T-cell (primary cell): ENCODE measurements around the gene UBQLN1. TPM values are rescaled to one million over a fixed set of nuclear protein-coding genes. Genes with fewer than 3 reads are reported as not detected.
A peak's percentile ranks its signal among the peaks of the same experiment; 100 is the strongest.

Experiments
- ATAC-seq, 4 experiments: fragments of 200-7000 bp in 3 of 4; fragments of 150-1000 bp in 1 of 4; cut with Tn5 transposase; replicated peaks in 1 of 4; 1 replicate in 3 of 4; 2 replicates in 1 of 4; pipeline ENCODE4 v1.10.0; 2021; ENCODE audit warnings: moderate library complexity in 3 of 4, mild to moderate bottlenecking in 2 of 4, moderate number of reproducible peaks in 1 of 4
- CTCF ChIA-PET, 2 donors: fragments of 300-600 bp; sonication (Branson Sonifier 250); formaldehyde crosslinking; loops; one replicate each; lab custom pipeline; 2022; ENCODE audit warnings: antibody characterized with exemption in 2 of 2; lab: Charles Lee
- POLR2A ChIA-PET, 2 donors: fragments of 300-600 bp; sonication (Branson Sonifier 250); formaldehyde crosslinking; loops; one replicate each; lab custom pipeline; 2022; ENCODE audit warnings: antibody characterized with exemption in 2 of 2; lab: Charles Lee
- DNase-seq, 35 experiments: peaks; one replicate each; pipeline versions ENCODE4 v3.0.0 to v3.0.0-alpha.2; 2013 to 2023
- H3K27ac ChIP-seq: one replicate; pipeline ENCODE4 v1.5.1; 2013; ENCODE audit warnings: low read length
- H3K27me3 ChIP-seq, 2 experiments: replicated peaks in 1 of 2; 1 replicate in 1 of 2; 2 replicates in 1 of 2; pipeline versions ENCODE4 v1.6.1 to v1.7.0; 2013; ENCODE audit warnings: low read length in 1 of 2, mixed read lengths in 1 of 2; ENCODE audit not compliant: control insufficient read depth in 2 of 2, insufficient read depth in 2 of 2; ENCODE audit errors: extremely low read depth in 1 of 2
- H3K36me3 ChIP-seq, 2 donors: 1 replicate in 1 of 2; 2 replicates in 1 of 2; pipeline versions ENCODE4 v1.6.1 to v1.7.0; 2013; ENCODE audit warnings: low read length in 1 of 2; ENCODE audit not compliant: control insufficient read depth in 2 of 2, insufficient read depth in 1 of 2; ENCODE audit errors: extremely low read depth in 1 of 2
- H3K4me1 ChIP-seq, 2 experiments: 1 replicate in 1 of 2; 2 replicates in 1 of 2; pipeline versions ENCODE4 v1.6.1 to v1.7.0; 2013; ENCODE audit warnings: low read length in 2 of 2, mixed read lengths in 1 of 2; ENCODE audit not compliant: insufficient read depth in 2 of 2, control insufficient read depth in 1 of 2; ENCODE audit errors: extremely low read depth in 1 of 2
- H3K4me3 ChIP-seq, 2 donors: 1 replicate in 1 of 2; 2 replicates in 1 of 2; pipeline versions ENCODE4 v1.5.1 to v1.7.0; 2013; ENCODE audit warnings: mild to moderate bottlenecking in 2 of 2, low read length in 1 of 2, moderate library complexity in 1 of 2; ENCODE audit not compliant: control insufficient read depth in 1 of 2; ENCODE audit errors: extremely low read depth in 1 of 2
- H3K9me3 ChIP-seq: 2 replicates; pipeline ENCODE4 v1.7.0; 2013
- H3K27ac Mint-ChIP-seq, 2 donors: one replicate each; pipeline ENCODE4 v1.8.0; 2020 to 2021; ENCODE audit warnings: mild to moderate bottlenecking in 2 of 2, mixed read lengths in 2 of 2
- H3K27me3 Mint-ChIP-seq, 2 donors: one replicate each; pipeline ENCODE4 v1.8.0; 2021 to 2022; ENCODE audit warnings: mixed read lengths in 2 of 2
- H3K36me3 Mint-ChIP-seq: one replicate; pipeline ENCODE4 v1.8.0; 2021; ENCODE audit warnings: mixed read lengths
- H3K4me1 Mint-ChIP-seq, 3 donors: one replicate each; pipeline ENCODE4 v1.8.0; 2020 to 2022; ENCODE audit warnings: mixed read lengths in 3 of 3, mild to moderate bottlenecking in 1 of 3
- H3K4me3 Mint-ChIP-seq, 3 donors: one replicate each; pipeline ENCODE4 v1.8.0; 2020 to 2022; ENCODE audit warnings: mild to moderate bottlenecking in 3 of 3, mixed read lengths in 3 of 3, moderate library complexity in 3 of 3
- H3K9me3 Mint-ChIP-seq, 3 donors: one replicate each; pipeline ENCODE4 v1.8.0; 2020 to 2022; ENCODE audit warnings: mixed read lengths in 3 of 3
- WGBS: methylation state at CpG from one replicate; pipeline ENCODE4 v1.1.5; 2013; ENCODE audit warnings: missing lambda C conversion rate; ENCODE audit not compliant: insufficient coverage; 5-methylcytosine and 5-hydroxymethylcytosine counted together
- total RNA-seq, 35 experiments: library from RNA in 6 of 35; stranded (reverse) in 6 of 35; fragments of 120-200 nt in 1 of 35; gene quantifications; one replicate each; pipeline versions ENCODE4 v1.2.1 to v1.2.4 and lab custom pipeline; 2013 to 2026

The UBQLN1 gene
- total RNA-seq, 5 donors from 2014 or later (not counting 1 experiment from before 2014, with no cell fraction given) = 98.1 to 141 (median 105) TPM

DNA sequence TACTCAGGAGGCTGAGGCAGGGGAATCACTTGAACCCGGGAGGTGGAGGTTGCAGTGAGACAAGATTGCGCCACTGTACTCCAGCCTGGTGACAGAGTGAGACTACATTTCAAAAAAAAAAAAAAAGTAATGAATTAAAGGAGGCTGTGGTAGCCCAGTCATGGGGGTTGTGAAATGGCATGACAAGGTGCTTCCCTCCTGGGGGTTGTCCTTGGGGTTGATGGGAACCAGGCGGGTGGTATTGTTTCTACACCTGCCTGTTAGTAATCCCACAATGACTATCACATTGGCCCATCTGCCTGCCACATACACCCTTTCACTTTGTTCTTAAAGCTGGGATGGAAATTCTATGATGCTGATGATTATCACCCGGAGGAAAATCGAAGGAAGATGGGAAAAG is 79.2 kb downstream of the UBQLN1 start:
- H3K27me3 Mint-ChIP-seq = no peaks in the 10 kb centered on the region
- ATAC-seq (no peak), DNase-seq (no peak)
- H3K4me3 Mint-ChIP-seq = no peak overlapping the region
- Histone ChIP-seq H3K9me3 (no peaks in the 10 kb centered on the region), H3K4me3 (no peak overlapping the region), H3K4me1 (peaks cover 7 to 15% of the 10 kb centered on the region in 2 experiments), H3K27me3 (no peaks in the 10 kb centered on the region), H3K27ac (no peak overlapping the region), H3K36me3 (peaks cover 0 to 3% of the 10 kb centered on the region in 2 donors)
- WGBS = 90% methylated on average over 2 of the region's 5 CpGs
- H3K4me1 Mint-ChIP-seq = peaks cover 24 to 25% (median 25%) of the 10 kb centered on the region in 3 donors
- POLR2A ChIA-PET = no interaction called here
- H3K27ac Mint-ChIP-seq = no peak overlapping the region
- CTCF ChIA-PET = interaction anchor here in 1 of 2 donors (0.7 to 0.9 kb wide), 2 partner anchors 8 to 52 kb away, joined by 3 read pairs; no protein-coding TSS in a partner anchor
- peaks cover 13% of the 10 kb centered on the region for H3K36me3 Mint-ChIP-seq
- H3K9me3 Mint-ChIP-seq = no peaks in the 10 kb centered on the region

DNA sequence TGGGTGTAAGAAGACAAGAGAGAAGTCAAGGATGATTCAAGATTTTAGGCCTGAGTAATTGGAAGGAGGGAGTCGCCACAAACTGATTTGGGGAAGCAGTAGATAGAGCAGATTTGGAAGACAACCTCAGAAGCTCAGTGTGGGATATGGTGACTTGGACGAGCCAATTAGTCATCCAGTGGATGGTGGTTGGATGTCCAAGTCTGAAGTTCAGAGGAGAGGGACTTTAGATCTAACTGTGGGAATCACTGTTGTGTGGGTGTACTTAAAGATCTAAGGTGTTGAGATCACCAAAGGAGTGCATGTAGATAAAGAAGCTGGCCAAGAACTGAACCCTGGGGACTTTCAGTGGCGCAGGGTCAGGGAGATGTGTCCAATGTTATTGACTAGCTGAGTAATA is 82.6 kb downstream of the UBQLN1 start:
- no peaks in the 10 kb centered on the region for H3K9me3 ChIP-seq
- peaks cover 0 to 3% of the 10 kb centered on the region in 2 donors for H3K36me3 ChIP-seq
- Mint-ChIP-seq H3K4me1 (peaks cover 31 to 39% (median 39%) of the 10 kb centered on the region in 3 donors), H3K36me3 (peaks cover 11% of the 10 kb centered on the region), H3K4me3 (peak overlapping the region in 1 of 3 donors; percentile 0), H3K27me3 (no peaks in the 10 kb centered on the region), H3K9me3 (no peaks in the 10 kb centered on the region), H3K27ac (peak overlapping the region; percentile 92 to 96)
- POLR2A ChIA-PET = interaction anchor here in 1 of 2 donors (0.7 kb wide), 1 partner anchor 13 kb away, joined by 3 read pairs; no protein-coding TSS in a partner anchor
- DNase-seq (no peak), ATAC-seq (no peak)
- H3K27ac ChIP-seq = no peak overlapping the region
- CTCF ChIA-PET = interaction anchor here (0.6 to 1.3 kb wide), 2 partner anchors 18 to 287 kb away, joined by 3 to 4 read pairs; no protein-coding TSS in a partner anchor
- 92% methylated on average over 3 of the region's 3 CpGs for WGBS
- H3K4me3 ChIP-seq = no peak overlapping the region
- H3K4me1 ChIP-seq = peaks cover 9 to 28% of the 10 kb centered on the region in 2 experiments
- H3K27me3 ChIP-seq = no peaks in the 10 kb centered on the region

- peak overlapping the region; percentile 92 to 96 for H3K27ac Mint-ChIP-seq
- Histone ChIP-seq H3K36me3 (peaks cover 0 to 3% of the 10 kb centered on the region in 2 donors), H3K4me3 (peak overlapping the region; percentile 66), H3K9me3 (no peaks in the 10 kb centered on the region), H3K27me3 (no peaks in the 10 kb centered on the region), H3K27ac (peak overlapping the region; percentile 92), H3K4me1 (peaks cover 9 to 28% of the 10 kb centered on the region in 2 experiments)
- DNase-seq = peak in 2 of 35 experiments; percentile 6 to 42
- H3K27me3 Mint-ChIP-seq = no peaks in the 10 kb centered on the region
- CTCF ChIA-PET = interaction anchor here (0.6 to 1.5 kb wide), 7 partner anchors 13 to 289 kb away, joined by 3 to 8 read pairs (median 3); partner anchors contain the start of gene UBQLN1 (in 1 of the 2)
- no CpG with 5 or more reads among the region's 5 CpGs for WGBS
- ATAC-seq = peak; percentile 8 to 36 (median 27)
- no peaks in the 10 kb centered on the region for H3K9me3 Mint-ChIP-seq
- peaks cover under 1% of the 10 kb centered on the region for H3K36me3 Mint-ChIP-seq
- POLR2A ChIA-PET = interaction anchor here (0.5 to 1.8 kb wide), 4 partner anchors 61 to 373 kb away, joined by 3 to 5 read pairs (median 4); partner anchors contain the start of genes RMI1 (in 1 of the 2) and UBQLN1 (in 1 of the 2)
- peak overlapping the region; percentile 89 to 95 (median 91) for H3K4me3 Mint-ChIP-seq
- H3K4me1 Mint-ChIP-seq = peaks cover 31 to 39% (median 39%) of the 10 kb centered on the region in 3 donors
These were observed 84.1 kb downstream of the UBQLN1 start for GRCh38 chr9:83623679-83624076.

DNA sequence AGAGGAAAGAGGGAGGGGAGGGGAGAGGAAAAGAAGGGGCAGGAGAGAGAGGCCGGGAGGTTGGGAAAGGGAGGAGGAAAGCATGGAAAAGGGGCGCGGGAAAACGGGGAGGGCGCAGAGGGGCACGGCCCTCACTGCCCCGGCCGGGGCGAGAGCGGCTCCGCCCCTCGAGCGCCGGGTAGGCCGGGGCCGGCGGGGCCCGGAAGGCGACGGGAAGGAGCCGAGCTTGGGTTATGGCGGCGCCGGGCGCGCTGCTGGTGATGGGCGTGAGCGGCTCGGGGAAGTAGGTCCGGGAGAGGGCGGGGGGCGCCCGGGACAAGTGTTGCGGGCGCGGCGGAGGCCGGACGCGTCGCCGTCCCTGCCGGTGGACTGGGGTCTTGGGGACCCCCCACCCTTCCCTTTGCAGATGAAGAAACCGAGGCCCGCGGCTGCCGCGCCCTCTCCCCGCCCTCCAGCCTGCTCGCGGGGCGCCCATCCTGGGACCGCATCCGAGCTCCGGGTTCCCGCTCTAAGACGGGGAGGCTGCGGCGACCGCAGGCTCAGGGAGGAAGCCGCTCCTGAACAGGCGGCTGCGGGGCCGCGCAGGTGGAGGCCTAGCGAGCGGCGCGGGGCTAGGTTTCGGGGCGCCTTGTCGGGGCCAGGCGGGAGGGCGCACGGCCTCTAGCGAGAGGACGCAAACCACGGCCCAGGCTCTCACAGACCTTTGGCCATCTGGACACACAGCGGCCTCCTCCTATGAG is 84.6 kb downstream of the UBQLN1 start, which contains the start of gene IDNK:
IDNK (plus strand) TSS at position 205 of the 740 bp plus-strand sequence; CDS start at position 234, 29 bp downstream.
- no peaks in the 10 kb centered on the region for H3K27me3 Mint-ChIP-seq
- ChIA-PET CTCF (interaction anchor here (0.6 to 1.5 kb wide), 2 partner anchors 26 kb away, joined by 4 to 6 read pairs; no protein-coding TSS in a partner anchor), POLR2A (interaction anchor here in 1 of 2 donors (0.9 to 1.8 kb wide), 2 partner anchors 62 to 85 kb away, joined by 4 to 5 read pairs; partner anchors contain the start of gene UBQLN1)
- Histone ChIP-seq H3K9me3 (no peaks in the 10 kb centered on the region), H3K4me3 (peak within 1 kb of the TSS; percentile 66), H3K4me1 (peaks cover 9 to 28% of the 10 kb centered on the region in 2 experiments), H3K27ac (peak within 1 kb of the TSS; percentile 92), H3K27me3 (no peaks in the 10 kb centered on the region), H3K36me3 (peaks cover 0 to 3% of the 10 kb centered on the region in 2 donors)
- no peaks in the 10 kb centered on the region for H3K9me3 Mint-ChIP-seq
- under 1% methylated on average over 77 of the region's 79 CpGs for whole genome bisulfite sequencing
- peak within 1 kb of the TSS; percentile 96 for H3K27ac Mint-ChIP-seq
- no peaks in the 10 kb centered on the region for H3K36me3 Mint-ChIP-seq
- H3K4me3 Mint-ChIP-seq = peak within 1 kb of the TSS; percentile 89 to 95 (median 91)
- ATAC-seq = peak; percentile 90 to 94 (median 92)
- peaks cover 31 to 39% (median 39%) of the 10 kb centered on the region in 3 donors for H3K4me1 Mint-ChIP-seq
- DNase-seq = peak; percentile 2 to 77 (median 51)

DNA sequence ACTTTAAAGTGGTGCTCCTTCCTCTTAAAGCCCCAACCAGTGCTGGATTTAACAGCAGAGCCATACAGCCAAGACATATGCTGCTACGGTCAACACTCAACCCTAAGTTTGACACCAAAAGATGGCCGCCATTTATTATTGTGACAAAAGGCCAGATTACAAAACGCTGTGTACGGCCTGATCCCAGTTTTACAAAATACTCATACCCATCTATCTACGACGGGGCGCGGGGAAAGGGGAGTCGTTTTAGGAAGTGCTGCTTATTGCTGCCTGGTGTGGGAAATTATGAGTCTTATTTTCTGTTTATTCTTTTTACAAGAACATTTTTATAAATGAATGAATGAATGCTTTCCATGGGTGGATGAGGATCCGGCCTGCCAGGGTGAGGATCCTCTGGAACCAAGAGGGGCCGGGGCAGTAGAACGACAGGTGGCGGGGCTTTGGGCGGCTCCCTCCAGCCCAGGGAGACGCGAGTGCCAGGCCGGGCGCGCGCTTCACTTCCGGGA is 85.3 kb downstream of the UBQLN1 start:
- H3K4me1 Mint-ChIP-seq = peaks cover 31 to 39% (median 39%) of the 10 kb centered on the region in 3 donors
- WGBS = 7% methylated on average over 13 of the region's 21 CpGs
- peak in 19 of 35 experiments; percentile 7 to 62 (median 47) for DNase-seq

More for the DNA sequence above, 85.3 kb downstream of the UBQLN1 start:
- no peaks in the 10 kb centered on the region for H3K9me3 ChIP-seq
- peak overlapping the region; percentile 96 for H3K27ac Mint-ChIP-seq
- H3K36me3 ChIP-seq = peaks cover 0 to 3% of the 10 kb centered on the region in 2 donors
- POLR2A ChIA-PET = interaction anchor here in 1 of 2 donors (1.8 kb wide), 1 partner anchor 86 kb away, joined by 5 read pairs; the partner anchor contains the start of gene UBQLN1
- CTCF ChIA-PET = no interaction called here
- peak; percentile 56 to 62 (median 60) for ATAC-seq
- peak overlapping the region; percentile 89 to 95 (median 91) for H3K4me3 Mint-ChIP-seq
- peak overlapping the region; percentile 92 for H3K27ac ChIP-seq
- no peaks in the 10 kb centered on the region for H3K36me3 Mint-ChIP-seq
- no peaks in the 10 kb centered on the region for H3K9me3 Mint-ChIP-seq
- H3K4me1 ChIP-seq = peaks cover 9 to 28% of the 10 kb centered on the region in 2 experiments
- H3K27me3 ChIP-seq = no peaks in the 10 kb centered on the region
- H3K27me3 Mint-ChIP-seq = no peaks in the 10 kb centered on the region
- peak overlapping the region; percentile 66 for H3K4me3 ChIP-seq
